Erythroblast (primary cell): ENCODE measurements around the gene GPR171.

Experiments used
- GATA1 ChIP-seq: IDR thresholded peaks from 2 replicates; pipeline ENCODE4 v1.6.1; 2011; ENCODE audit warnings: low read depth, mild to moderate bottlenecking, control low read depth, low read length, moderate library complexity
- POLR2A ChIP-seq: IDR thresholded peaks from 2 replicates; pipeline ENCODE4 v1.6.1; 2011; ENCODE audit warnings: mild to moderate bottlenecking, low read length

DNA sequence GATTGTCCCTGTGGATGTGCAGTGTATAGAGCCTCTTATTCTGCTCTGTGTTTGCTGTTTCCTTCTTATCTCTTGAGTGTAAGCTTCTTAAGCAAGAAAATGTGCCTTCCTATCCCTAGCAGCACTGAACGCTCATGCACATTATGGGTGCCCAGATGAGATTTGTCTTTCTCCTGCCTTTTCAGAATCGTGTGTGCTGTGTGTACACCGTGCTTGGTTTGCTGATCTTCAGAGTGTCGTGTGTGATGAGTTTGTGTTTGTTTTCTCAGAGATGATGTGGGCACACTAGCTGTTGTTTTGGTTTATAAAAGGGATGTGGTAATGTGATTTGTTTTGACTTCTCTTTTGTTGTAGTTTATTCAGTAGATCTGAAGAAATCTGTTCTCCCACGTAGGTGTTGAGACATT is 19.7 kb downstream of the GPR171 start:
- TF ChIP-seq POLR2A (no peak), GATA1 (no peak)
